SK-N-MC (cell line): ENCODE data around the gene CFAP299.

ENCODE experiments used
- EZH2 ChIP-seq: fragments of 200-600 bp; sonication (generic); IDR thresholded peaks from one replicate; pipeline ENCODE4 v1.6.1; 2017; ENCODE audit warnings: antibody characterized with exemption
- POLR2AphosphoS5 ChIP-seq: IDR thresholded peaks from 2 replicates; pipeline ENCODE4 v1.6.1; 2012; ENCODE audit warnings: mild to moderate bottlenecking, low read depth, low read length, borderline replicate concordance

- no peak for TF ChIP-seq EZH2
- TF ChIP-seq POLR2AphosphoS5, result no peak
Measured at GRCh38 chr4:80374180-80374579, 38.6 kb downstream of the CFAP299 start.
